HEK293 (cell line): ENCODE results near the gene SCNN1G.

Experiments
- CTCF ChIP-seq: fragments of 450-650 bp; formaldehyde crosslinking; IDR thresholded peaks from 2 replicates; pipeline ENCODE4 v1.5.1; 2016; ENCODE audit warnings: missing biosample characterization, missing genetic modification characterization
- MEIS1 ChIP-seq: sonication (generic); formaldehyde crosslinking; IDR thresholded peaks from 2 replicates; pipeline ENCODE4 v1.8.1; 2022; ENCODE audit warnings: missing genetic modification reagents, mild to moderate bottlenecking, borderline replicate concordance
- PRDM6 ChIP-seq: fragments of 450-650 bp; formaldehyde crosslinking; IDR thresholded peaks from 2 replicates; pipeline ENCODE4 v1.5.1; 2017; ENCODE audit warnings: missing biosample characterization, missing genetic modification characterization
- ZNF23 ChIP-seq: fragments of 450-650 bp; formaldehyde crosslinking; IDR thresholded peaks from 2 replicates; pipeline ENCODE4 v1.5.1; 2016; ENCODE audit warnings: missing biosample characterization, missing genetic modification characterization, borderline replicate concordance
- ZNF37A ChIP-seq: fragments of 450-650 bp; IDR thresholded peaks from 2 replicates; pipeline ENCODE4 v1.5.1; 2018; ENCODE audit warnings: missing biosample characterization, missing genetic modification characterization

GRCh38 chr16:23186171-23186570 is 3.6 kb downstream of the SCNN1G start:
- TF ChIP-seq CTCF (tag by site-specific recombination) (no peak), PRDM6 (no peak), ZNF23 (no peak), ZNF37A (tag by site-specific recombination) (no peak), MEIS1 (CRISPR knock-in tag) (no peak)
